Adrenal gland (tissue), 12 donors: Measurements from ENCODE around the gene AFAP1L2. TPM values are rescaled to one million over a fixed set of nuclear protein-coding genes. Genes with fewer than 3 reads are reported as not detected.

Experiments
- DNase-seq, 7 donors: peaks; one replicate each; pipeline ENCODE4 v3.0.0-alpha.2; 2019 to 2020
- H3K27ac ChIP-seq, 5 donors: fragments of 200-600 bp; sonication (generic) in 4 of 5; 1 replicate in 3 of 5; 2 replicates in 2 of 5; pipeline versions ENCODE4 v1.5.1 to v1.8.0; 2016 to 2020; ENCODE audit warnings: mild to moderate bottlenecking in 1 of 5
- H3K27me3 ChIP-seq: fragments of 200-600 bp; 2 replicates; pipeline ENCODE4 v1.8.0; 2021
- H3K36me3 ChIP-seq, 2 donors: fragments of 200-600 bp; replicated peaks in 1 of 2; 1 replicate in 1 of 2; 2 replicates in 1 of 2; pipeline versions ENCODE4 v1.5.1 to v1.8.0; 2018 to 2022
- H3K4me1 ChIP-seq, 2 donors: fragments of 200-600 bp; replicated peaks in 1 of 2; 1 replicate in 1 of 2; 2 replicates in 1 of 2; pipeline versions ENCODE4 v1.5.1 to v1.8.0; 2018 to 2021
- H3K4me3 ChIP-seq, 4 donors: fragments of 200-600 bp; sonication (generic) in 3 of 4; one replicate each; pipeline ENCODE4 v1.5.1; 2016 to 2018
- H3K9me3 ChIP-seq, 3 donors: fragments of 200-600 bp; sonication (generic) in 1 of 3; replicated peaks in 1 of 3; 1 replicate in 2 of 3; 2 replicates in 1 of 3; pipeline versions ENCODE4 v1.5.1 to v1.8.0; 2016 to 2021
- POLR2A ChIP-seq, 2 donors: fragments of 450-650 bp; IDR thresholded peaks; one replicate each; pipeline ENCODE4 v1.6.1; 2017; ENCODE audit warnings: antibody characterized with exemption in 2 of 2, mild to moderate bottlenecking in 2 of 2, moderate library complexity in 1 of 2
- WGBS, 4 donors: extraction: QIAGEN DNeasy Blood & Tissue Kit in 2 of 4; methylation state at CpG; one replicate each; pipeline versions ENCODE4 v1.1.5 to v1.1.7; 2013 to 2017; 5-methylcytosine and 5-hydroxymethylcytosine counted together
- intact Hi-C, 2 donors: fragments of 100-400 bp; cut with DNase I; formaldehyde crosslinking; loops; one replicate each; pipeline versions ENCODE4 v1.14.1 to v1.15.0; 2022 to 2023
- polyA plus RNA-seq, 3 donors: library from polyadenylated mRNA; stranded (reverse); fragments of 200-250 nt in 2 of 3; fragments of 350-450 nt in 1 of 3; fragmentation: Illumina TruSeq in 1 of 3; extraction: RNeasy Lipid Tissue Mini Kit (QIAGEN cat#74804) in 1 of 3; gene quantifications; one replicate each; pipeline ENCODE4 v1.2.3, GENCODE V29; 2013 to 2014
- total RNA-seq, 9 donors: library from RNA; depleted of rRNA in 4 of 9; stranded (reverse); fragments of >200 nt in 4 of 9; fragments of 120-200 nt in 1 of 9; fragmentation: NEBNext Ultra II Directional in 1 of 9; extraction: Animal tissue kit (Norgen Biotek cat#: 25700) in 1 of 9; gene quantifications; one replicate each; pipeline versions ENCODE4 v1.1.0 to v1.2.4, GENCODE V29; 2013 to 2023
- TF ChIP-seq, protein P1 (sequence below), 6 experiments: fragments of 450-650 bp in 4 of 6; fragments of 200-600 bp in 2 of 6; sonication (generic) in 1 of 6; IDR thresholded peaks; 1 replicate in 5 of 6; 2 replicates in 1 of 6; pipeline versions ENCODE4 v1.5.1 to v1.8.0; 2016 to 2021; ENCODE audit warnings: antibody characterized with exemption in 6 of 6, mild to moderate bottlenecking in 2 of 6, moderate library complexity in 1 of 6
- donor health status: healthy with polysubstance abuse.
- donor health status: Bipolar disorder and iron deficiency.
- donor health status: DM: yes; HTN: yes; CAD: no.
- donor health status: DM: no; HTN: no; CAD: no.
- donor health status: DM: no; HTN: no; CAD: no.
- donor health status: DM: yes; HTN: yes; CAD: no.

Gene AFAP1L2
- total and polyA plus RNA-seq, 12 donors, result 1.4 to 9.4 (median 3.7) TPM

DNA sequence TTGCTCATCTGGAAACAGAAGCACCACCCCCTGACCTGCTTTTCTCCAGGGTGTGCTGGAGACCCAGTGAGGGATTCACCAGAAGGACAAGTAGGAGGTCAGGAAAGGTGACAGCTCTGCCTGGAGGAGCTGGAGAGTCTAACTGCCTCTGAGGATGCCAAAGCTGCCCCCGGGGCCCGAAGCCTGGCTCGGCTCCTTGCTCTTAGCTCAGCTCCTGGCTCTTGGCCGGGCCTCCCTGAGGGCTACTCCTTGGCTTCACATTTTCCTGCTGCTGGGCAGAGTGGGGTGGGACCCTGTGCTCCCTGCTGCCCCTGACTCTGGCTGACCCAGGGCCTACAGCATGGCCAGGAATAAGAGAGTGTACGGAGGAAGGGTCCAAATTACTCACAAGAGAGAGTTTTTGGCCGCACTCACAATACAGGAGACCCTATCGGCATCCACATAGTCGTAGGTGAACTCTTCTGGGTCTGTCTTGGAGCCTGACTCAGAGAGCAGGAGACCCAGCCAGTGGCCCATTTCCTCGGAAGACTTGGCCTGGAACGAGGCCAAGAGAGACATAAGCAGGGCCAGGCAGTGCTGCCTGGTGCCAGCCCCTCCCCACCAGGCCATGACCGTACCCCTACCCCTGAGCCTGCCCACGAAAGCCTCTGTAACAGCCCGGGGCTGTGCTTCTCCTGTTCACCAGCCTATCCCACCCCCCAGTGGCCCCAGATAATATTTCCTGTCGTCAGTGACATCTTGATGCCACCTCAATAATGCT is 102.2 kb downstream of the AFAP1L2 start:
- Histone ChIP-seq H3K36me3 (no peaks in the 10 kb centered on the region), H3K27ac (no peak overlapping the region), H3K27me3 (no peaks in the 10 kb centered on the region), H3K4me3 (no peak overlapping the region), H3K4me1 (peaks cover 10% of the 10 kb centered on the region in 2 donors), H3K9me3 (no peaks in the 10 kb centered on the region)
- intact Hi-C loops, result loop anchor here (10.0 kb wide), 4 partner anchors 133 to 493 kb away; no protein-coding TSS in a partner anchor
- WGBS, 4 donors, result 52 to 75% (median 59%) methylated on average over 9 to 14 of the region's 14 CpGs
- TF ChIP-seq, protein P1, sequence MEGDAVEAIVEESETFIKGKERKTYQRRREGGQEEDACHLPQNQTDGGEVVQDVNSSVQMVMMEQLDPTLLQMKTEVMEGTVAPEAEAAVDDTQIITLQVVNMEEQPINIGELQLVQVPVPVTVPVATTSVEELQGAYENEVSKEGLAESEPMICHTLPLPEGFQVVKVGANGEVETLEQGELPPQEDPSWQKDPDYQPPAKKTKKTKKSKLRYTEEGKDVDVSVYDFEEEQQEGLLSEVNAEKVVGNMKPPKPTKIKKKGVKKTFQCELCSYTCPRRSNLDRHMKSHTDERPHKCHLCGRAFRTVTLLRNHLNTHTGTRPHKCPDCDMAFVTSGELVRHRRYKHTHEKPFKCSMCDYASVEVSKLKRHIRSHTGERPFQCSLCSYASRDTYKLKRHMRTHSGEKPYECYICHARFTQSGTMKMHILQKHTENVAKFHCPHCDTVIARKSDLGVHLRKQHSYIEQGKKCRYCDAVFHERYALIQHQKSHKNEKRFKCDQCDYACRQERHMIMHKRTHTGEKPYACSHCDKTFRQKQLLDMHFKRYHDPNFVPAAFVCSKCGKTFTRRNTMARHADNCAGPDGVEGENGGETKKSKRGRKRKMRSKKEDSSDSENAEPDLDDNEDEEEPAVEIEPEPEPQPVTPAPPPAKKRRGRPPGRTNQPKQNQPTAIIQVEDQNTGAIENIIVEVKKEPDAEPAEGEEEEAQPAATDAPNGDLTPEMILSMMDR (IDR thresholded peaks at IDR 0.05), result no peak
- TF ChIP-seq POLR2A (IDR thresholded peaks at IDR 0.05), result no peak
- no peak for DNase-seq

DNA sequence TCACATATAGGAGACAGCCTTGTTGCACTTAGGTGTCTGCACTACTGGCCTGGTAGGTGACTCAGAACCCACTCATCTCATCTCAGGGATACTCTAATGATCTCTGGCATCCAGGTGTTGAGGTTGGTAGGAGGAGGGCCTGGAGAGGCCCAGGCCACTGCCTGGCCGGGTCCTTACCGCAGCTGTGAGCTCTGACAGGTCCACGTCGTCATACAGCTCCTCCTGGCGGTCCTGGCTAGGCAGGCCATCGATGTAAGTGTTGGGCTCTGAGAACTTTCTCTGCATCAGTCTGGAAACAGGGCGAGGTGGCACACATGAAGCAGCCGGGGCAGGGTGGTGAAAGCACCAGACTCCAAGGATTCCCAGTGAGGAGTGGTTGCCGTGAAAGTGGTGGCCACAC is 103.1 kb downstream of the AFAP1L2 start:
- TF ChIP-seq, protein P1 (IDR thresholded peaks at IDR 0.05), result no peak
- TF ChIP-seq POLR2A (IDR thresholded peaks at IDR 0.05), result no peak
- WGBS, 4 donors, result 90 to 97% (median 93%) methylated on average over 3 to 9 of the region's 9 CpGs
- peaks cover 10% of the 10 kb centered on the region in 2 donors for H3K4me1 ChIP-seq
- no peaks in the 10 kb centered on the region for H3K36me3 ChIP-seq
- H3K27ac ChIP-seq, result no peak overlapping the region
- H3K9me3 ChIP-seq, result no peaks in the 10 kb centered on the region
- DNase-seq, result no peak
- no peaks in the 10 kb centered on the region for H3K27me3 ChIP-seq
- intact Hi-C loops, result loop anchor here (10.0 kb wide), 4 partner anchors 134 to 494 kb away; no protein-coding TSS in a partner anchor
- H3K4me3 ChIP-seq, result no peak overlapping the region

DNA sequence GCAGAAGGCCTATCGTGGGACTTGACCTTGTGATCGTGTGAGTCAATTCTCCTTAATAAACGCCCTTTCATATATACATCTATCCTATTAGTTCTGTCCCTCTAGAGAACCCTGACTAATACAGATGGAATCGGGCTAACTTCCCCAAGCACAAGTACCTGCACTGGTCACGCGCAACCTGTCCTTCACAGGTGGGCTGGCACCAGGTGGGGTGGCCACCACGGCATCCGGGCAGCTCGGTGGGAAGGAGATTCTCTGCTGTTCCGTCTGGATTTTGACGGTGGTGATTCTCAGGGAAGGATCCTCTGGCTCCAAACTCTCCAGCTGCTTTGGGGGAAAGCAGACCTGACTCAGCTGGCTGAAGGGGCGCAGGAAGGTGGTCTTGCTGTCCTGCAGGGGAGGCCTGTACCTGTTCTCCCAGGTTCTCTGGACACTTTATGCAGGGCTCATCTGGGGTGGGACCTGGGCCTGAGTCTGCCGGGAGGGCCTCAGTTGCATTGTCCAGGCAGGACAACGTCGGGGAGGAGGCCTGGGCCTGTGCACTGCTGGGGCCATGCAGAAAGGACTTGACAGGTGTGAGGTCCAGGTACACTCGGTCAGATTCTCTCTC is 104.2 kb downstream of the AFAP1L2 start:
- Histone ChIP-seq H3K9me3 (peaks cover 0 to 1% (median 0%) of the 10 kb centered on the region in 3 donors), H3K36me3 (no peaks in the 10 kb centered on the region), H3K27ac (no peak overlapping the region), H3K4me1 (peaks cover 10% of the 10 kb centered on the region in 2 donors), H3K4me3 (no peak overlapping the region), H3K27me3 (no peaks in the 10 kb centered on the region)
- intact Hi-C loops, result loop anchor here (10.0 kb wide), 4 partner anchors 135 to 495 kb away; no protein-coding TSS in a partner anchor
- TF ChIP-seq, protein P1 (IDR thresholded peaks at IDR 0.05), result no peak
- no peak for TF ChIP-seq POLR2A (IDR thresholded peaks at IDR 0.05)
- WGBS, 4 donors, result 85 to 90% (median 86%) methylated on average over 11 to 16 of the region's 16 CpGs
- DNase-seq, result no peak

DNA sequence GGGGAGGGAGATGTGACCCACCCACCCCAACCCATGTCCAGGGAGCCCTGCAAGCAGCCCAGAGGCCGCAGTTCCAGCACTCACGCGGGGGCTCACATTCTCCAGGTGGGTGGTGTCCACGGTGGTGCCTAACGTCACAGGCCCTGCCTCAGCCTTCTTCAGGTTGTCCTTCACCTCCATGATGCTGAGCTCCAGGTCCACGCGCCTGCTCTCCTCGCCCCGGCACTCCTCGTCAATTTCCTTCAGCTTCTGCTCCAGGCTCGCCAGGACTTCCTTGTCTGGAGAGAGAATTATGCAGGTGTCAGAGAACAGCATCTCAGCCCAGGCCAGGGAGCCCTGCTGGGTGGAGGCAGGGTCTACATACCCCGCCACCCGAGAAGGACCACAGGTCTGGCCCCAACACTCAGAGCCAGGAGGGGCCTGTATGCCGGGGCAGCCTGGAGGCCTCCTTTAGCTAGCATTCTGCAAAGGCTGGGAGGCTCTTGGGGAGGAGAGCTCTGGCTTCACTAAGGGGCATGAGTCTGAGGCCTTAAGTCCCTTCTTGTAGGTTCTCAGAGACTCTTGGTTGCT is 107.1 kb downstream of the AFAP1L2 start:
- H3K36me3 ChIP-seq, result no peaks in the 10 kb centered on the region
- H3K4me3 ChIP-seq, result no peak overlapping the region
- H3K9me3 ChIP-seq, result peaks cover 0 to 4% (median 0%) of the 10 kb centered on the region in 3 donors
- no peak overlapping the region for H3K27ac ChIP-seq
- WGBS, 4 donors, result 94 to 98% (median 97%) methylated on average over 8 to 14 of the region's 14 CpGs
- TF ChIP-seq, protein P1 (IDR thresholded peaks at IDR 0.05), result no peak
- TF ChIP-seq POLR2A (IDR thresholded peaks at IDR 0.05), result no peak
- intact Hi-C loops, result no loop called here
- no peaks in the 10 kb centered on the region for H3K27me3 ChIP-seq
- H3K4me1 ChIP-seq, result no peaks in the 10 kb centered on the region
- DNase-seq, result no peak
